NCI-H2081 treated with DMSO at 0.1 percent for 48 hours (cell line): Measurements from ENCODE around the gene LRRC71.
A peak's percentile ranks its signal among the peaks of the same experiment; 100 is the strongest.

Source experiments
- DNase-seq: peaks from one replicate; lab custom pipeline; 2025; lab: John Stamatoyannopoulos, UW

Gene LRRC71

GRCh38 chr1:156892190-156893047 is 28.0 kb upstream of the LRRC71 start:
- peak; percentile 20 for DNase-seq

GRCh38 chr1:156893048-156893953 is 27.1 kb upstream of the LRRC71 start, which contains the start of gene PEAR1:
Gene PEAR1, plus strand, starts transcription at chr1:156893718. Its CDS starts 10,209 bp downstream, at chr1:156903927.
- DNase-seq = no peak

DNA sequence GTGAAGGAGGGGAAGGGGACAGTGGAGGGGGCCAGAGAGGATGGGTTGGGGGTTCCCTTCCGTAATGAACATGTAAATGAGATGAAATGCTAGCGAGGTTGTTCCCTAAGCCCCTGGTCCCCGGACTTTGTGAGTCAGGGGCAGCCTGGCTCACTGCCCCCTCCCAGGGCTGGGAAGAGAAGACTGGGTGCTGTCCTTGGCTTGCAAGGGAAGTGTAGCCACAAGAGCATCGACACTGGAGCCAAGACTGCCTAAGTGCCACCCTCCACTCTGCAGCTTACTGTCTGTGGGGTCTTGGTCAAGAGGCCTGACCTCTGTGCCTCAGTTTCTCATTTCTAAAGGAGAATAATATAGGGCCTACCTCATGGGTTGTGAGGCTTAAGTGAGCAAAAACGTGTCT is 26.4 kb upstream of the LRRC71 start:
- no peak for DNase-seq

- no peak for DNase-seq
These were observed 25.5 kb upstream of the LRRC71 start for GRCh38 chr1:156894711-156895454.

DNA sequence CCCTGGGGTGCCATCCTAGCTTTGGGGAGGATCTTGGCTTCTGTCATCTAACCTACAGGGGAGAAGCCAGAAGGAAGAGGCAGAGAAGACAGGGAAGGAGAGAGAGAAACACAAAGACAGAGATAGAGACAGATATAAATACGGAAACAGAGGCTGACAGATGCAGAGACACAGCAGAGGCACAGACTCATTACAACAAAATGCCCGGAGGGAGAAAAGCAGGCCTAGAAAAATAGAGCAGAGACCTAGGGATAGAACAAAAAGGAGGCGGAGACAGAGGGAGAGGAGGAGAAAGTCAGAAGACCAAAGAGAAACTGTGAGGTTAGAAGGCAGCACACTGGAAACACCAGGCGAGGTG is 25.0 kb upstream of the LRRC71 start:
- DNase-seq = no peak

GRCh38 chr1:156895927-156896326 is 24.5 kb upstream of the LRRC71 start:
- no peak for DNase-seq

GRCh38 chr1:156896490-156897033 is 23.9 kb upstream of the LRRC71 start:
- no peak for DNase-seq

- DNase-seq = no peak
These were observed 23.2 kb upstream of the LRRC71 start for GRCh38 chr1:156897078-156897825.

DNA sequence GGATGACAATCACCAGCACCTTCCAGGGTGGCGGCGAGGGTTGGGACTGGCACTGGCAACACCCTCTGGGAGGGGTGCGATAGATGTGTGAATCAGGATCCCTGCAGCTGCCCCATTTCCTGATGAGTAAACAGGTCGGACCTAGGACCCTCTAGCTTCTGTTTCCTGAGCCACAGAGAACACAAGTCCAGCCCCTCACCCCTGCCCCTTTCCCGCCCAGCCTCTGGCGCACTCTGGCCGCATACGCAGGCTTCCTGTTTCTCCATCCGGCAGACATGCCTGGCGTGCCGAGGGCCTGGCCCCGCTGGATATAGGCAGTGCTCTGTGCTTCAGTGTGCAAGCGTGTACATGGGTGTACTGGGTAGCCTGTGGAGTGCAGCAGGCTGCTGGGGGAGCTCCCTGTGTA is 22.3 kb upstream of the LRRC71 start:
- no peak for DNase-seq

- no peak for DNase-seq
These were observed 21.3 kb upstream of the LRRC71 start for GRCh38 chr1:156898971-156899664.

DNA sequence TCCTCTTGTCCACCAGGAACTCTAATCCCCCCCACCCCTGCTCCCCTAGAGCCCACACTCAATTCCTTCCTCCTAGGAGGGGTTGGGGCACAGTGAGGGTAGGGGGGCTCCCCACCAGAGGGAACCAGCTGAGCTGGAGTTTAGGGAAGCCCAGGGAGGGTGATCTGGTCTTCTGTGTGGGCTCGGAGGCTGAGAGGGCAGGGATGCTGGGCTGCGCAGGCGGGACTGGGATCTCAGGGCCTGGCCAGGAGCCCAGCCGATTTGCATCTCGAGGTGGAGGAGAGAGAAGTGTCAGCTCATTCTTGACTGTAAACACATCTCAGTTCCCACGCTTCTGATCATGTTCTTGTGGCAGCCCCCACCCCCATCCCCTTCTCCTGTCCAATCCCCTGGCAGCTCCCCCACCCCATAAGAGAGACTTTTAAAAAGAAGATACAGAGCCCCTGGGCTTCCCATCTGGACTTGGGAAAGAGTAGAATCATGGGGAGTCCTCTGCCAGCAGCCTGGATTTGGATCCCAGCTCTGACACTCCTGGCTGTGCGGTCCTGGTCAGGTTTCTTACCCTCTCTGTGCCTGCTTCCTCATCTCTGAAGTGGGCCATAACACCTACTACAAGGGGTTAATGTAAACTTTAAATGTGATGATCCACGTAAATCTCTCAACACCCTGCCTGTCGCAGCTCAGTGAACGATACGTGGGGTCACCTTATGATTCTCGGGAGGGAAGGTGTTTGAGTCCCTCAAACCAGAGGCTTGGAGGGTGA is 20.3 kb upstream of the LRRC71 start:
- DNase-seq = no peak

DNA sequence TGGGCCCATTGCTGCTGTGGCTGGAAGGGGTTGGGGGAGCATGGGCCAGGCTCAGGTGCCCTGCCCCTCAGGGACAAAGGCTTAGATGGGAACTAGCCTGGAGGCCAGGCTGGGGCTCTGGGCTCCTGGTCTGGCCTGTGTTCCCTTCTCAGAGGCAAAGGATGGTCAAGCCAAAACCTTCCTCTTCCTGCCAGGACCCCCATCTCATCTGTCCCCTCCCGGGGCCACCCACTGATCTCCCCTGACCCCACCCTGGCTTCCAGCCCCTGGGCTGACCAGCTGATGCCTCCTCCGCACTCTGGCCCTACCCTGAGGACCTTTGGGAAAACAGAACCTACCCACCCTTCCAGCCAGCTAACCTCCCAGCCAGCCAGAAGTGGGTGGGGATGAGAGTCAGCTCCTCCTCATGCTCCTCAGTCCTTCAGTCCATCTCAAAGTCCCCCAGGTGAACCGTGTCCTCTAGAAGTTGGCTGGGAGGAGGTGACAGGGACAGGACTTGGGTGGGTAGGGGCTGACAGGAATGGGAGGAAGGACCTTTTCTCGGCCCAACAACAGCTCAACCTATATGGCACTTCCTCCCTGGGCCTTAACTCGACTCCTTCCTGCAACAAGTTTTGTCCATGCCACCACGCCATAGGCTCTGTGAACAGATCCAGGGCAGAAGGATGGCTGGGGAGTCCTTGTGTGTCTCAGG is 19.4 kb upstream of the LRRC71 start:
- DNase-seq = no peak

DNA sequence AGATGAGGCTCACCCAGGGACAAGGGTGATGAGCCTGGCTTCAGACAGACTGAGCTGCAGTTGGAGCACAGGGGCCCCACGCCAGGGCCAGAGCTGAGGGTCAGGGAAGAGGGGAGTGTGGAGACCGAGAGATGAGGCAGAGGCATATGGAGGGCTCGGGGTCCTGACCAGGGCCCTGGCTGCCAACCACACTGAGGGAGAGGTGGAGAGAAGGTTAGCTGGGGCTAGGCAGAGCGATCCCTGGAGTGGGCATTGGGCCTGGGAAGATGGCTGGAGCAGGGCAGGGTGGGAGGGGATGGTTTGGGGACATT is 18.9 kb upstream of the LRRC71 start:
- no peak for DNase-seq

GRCh38 chr1:156901966-156902915 is 18.2 kb upstream of the LRRC71 start:
- no peak for DNase-seq

GRCh38 chr1:156903328-156904091 is 16.9 kb upstream of the LRRC71 start:
- DNase-seq = no peak

DNA sequence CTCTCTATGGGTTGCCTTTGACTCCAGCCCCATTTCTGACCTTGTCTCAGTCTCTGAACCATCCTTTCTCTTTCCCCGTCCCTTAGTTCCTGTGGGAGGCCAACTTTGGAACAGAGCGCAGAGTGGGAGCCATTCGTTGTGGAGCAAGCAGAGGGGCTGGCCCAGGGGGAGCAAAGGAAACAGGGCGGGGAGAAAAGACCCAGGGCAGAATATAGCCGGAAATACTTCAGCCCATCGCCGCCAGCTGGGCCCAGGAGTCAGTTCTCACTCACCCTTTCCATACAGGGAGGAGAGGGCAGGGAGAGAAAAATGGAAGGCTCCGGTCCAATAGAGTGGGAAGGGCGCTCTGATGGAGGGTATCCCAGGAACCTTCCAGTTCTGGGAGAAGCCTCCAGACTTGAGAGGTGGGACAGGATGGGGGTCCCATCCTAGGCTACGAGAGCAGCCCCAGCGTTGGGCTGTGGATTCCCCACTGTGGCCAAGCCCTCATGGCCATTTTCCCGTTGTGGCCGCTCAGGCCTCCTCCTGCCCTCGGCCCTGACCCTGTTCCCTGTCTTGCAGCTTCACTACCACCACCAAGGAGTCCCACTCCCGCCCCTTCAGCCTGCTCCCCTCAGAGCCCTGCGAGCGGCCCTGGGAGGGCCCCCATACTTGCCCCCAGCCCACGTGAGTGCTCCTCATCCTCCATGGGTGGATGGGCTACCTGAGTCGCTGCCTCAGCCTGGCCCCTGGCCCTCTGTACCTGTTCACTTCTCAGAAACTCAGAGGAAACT is 16.1 kb upstream of the LRRC71 start:
- no peak for DNase-seq

DNA sequence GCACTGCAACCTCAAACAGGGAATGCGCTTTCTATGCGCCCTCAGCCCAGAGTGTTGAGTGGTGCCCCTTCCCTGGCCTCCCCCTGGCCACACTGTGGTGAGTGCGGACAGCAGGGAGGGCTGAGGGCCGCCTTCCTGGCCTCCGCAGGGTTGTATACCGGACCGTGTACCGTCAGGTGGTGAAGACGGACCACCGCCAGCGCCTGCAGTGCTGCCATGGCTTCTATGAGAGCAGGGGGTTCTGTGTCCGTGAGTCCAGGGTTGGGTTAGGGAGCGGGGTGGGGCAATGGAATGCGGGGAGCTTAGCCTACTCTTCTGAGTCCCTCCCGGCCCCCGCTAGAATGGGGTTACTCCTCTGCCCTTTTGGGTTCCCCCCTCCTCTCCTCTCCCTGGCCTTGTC is 15.3 kb upstream of the LRRC71 start:
- no peak for DNase-seq
